Endothelial cell of umbilical vein (primary cell): ENCODE results near the gene XYLT1. TPM values are rescaled to one million over a fixed set of nuclear protein-coding genes. Genes with fewer than 3 reads are reported as not detected.

Experiments used
- BruUV-seq: library from RNA; stranded (reverse); fragments of 400-500 nt; replicated peaks from 2 replicates; lab custom pipeline; 2021; lab: Mats Ljungman, UMichigan
- CTCF ChIA-PET: fragments of 300-600, 350-600 bp; sonication (Branson Sonifier 250); formaldehyde crosslinking; loops from one replicate; lab custom pipeline; 2021; ENCODE audit warnings: antibody characterized with exemption, inconsistent platforms; lab: Charles Lee
- POLR2A ChIA-PET: fragments of 300-600, 350-600 bp; sonication (Branson Sonifier 250); formaldehyde crosslinking; loops from one replicate; lab custom pipeline; 2021; ENCODE audit warnings: antibody characterized with exemption, inconsistent platforms; lab: Charles Lee
- DNase-seq: peaks from one replicate; pipeline ENCODE4 v3.0.0-alpha.2; 2011; ENCODE audit warnings: low read depth, low spot score
- FAIRE-seq: peaks from 2 replicates; lab custom pipeline; 2011; peaks lifted over from hg19 to GRCh38; lab: Jason Lieb, UNC
- H2AFZ ChIP-seq: 2 replicates; pipeline ENCODE4 v1.6.0; 2012; ENCODE audit warnings: low read depth, low read length, control low read depth, inconsistent platforms
- H3K27ac ChIP-seq: 2 replicates; pipeline ENCODE4 v1.5.1; 2011; ENCODE audit warnings: low read depth, mild to moderate bottlenecking, control low read depth, low read length, moderate library complexity; ENCODE audit not compliant: insufficient read depth
- H3K27me3 ChIP-seq, 2 experiments: 2 replicates each; pipeline versions ENCODE4 v1.6.0 to v1.6.1; 2011; ENCODE audit warnings: low read length in 2 of 2, mixed read lengths in 1 of 2; ENCODE audit not compliant: control insufficient read depth in 2 of 2, insufficient read depth in 2 of 2
- H3K36me3 ChIP-seq, 2 experiments: 2 replicates in 1 of 2; 3 replicates in 1 of 2; pipeline ENCODE4 v1.5.1; 2011; ENCODE audit warnings: low read length in 2 of 2, mild to moderate bottlenecking in 1 of 2, moderate library complexity in 1 of 2; ENCODE audit not compliant: control insufficient read depth in 2 of 2, insufficient read depth in 2 of 2; ENCODE audit errors: extremely low read depth in 1 of 2
- H3K4me1 ChIP-seq: 3 replicates; pipeline ENCODE4 v1.5.1; 2011; ENCODE audit warnings: mild to moderate bottlenecking, low read length; ENCODE audit not compliant: control insufficient read depth, insufficient read depth; ENCODE audit errors: extremely low read depth
- H3K4me2 ChIP-seq: 2 replicates; pipeline ENCODE4 v1.6.1; 2011; ENCODE audit warnings: low read length, control low read depth, mixed read lengths; ENCODE audit not compliant: insufficient read depth
- H3K4me3 ChIP-seq, 3 experiments: fragments of 200-600 bp in 1 of 3; sonication (generic), shearing (Covaris generic) in 1 of 3; replicated peaks in 1 of 3; 2 replicates each; pipeline ENCODE4 v1.5.1; 2011 to 2016; ENCODE audit warnings: control low read depth in 3 of 3, low read length in 3 of 3, mild to moderate bottlenecking in 2 of 3, inconsistent platforms in 1 of 3, low read depth in 1 of 3, moderate library complexity in 1 of 3; ENCODE audit not compliant: insufficient read depth in 1 of 3
- H3K79me2 ChIP-seq: 2 replicates; pipeline ENCODE4 v1.6.0; 2012; ENCODE audit warnings: low read length, inconsistent platforms; ENCODE audit not compliant: control insufficient read depth, insufficient read depth
- H3K9ac ChIP-seq: replicated peaks from 2 replicates; pipeline ENCODE3; 2011; ENCODE audit warnings: low read length, control low read depth; ENCODE audit not compliant: insufficient read depth; ENCODE audit errors: extremely low read depth
- H3K9me1 ChIP-seq: replicated peaks from 3 replicates; pipeline ENCODE4 v1.6.0; 2011; ENCODE audit warnings: mild to moderate bottlenecking, low read length; ENCODE audit not compliant: control insufficient read depth, insufficient read depth; ENCODE audit errors: extremely low read depth
- H3K9me3 ChIP-seq: replicated peaks from 2 replicates; pipeline ENCODE4 v1.5.1; 2012; ENCODE audit warnings: low read length, inconsistent platforms; ENCODE audit not compliant: control insufficient read depth, insufficient read depth
- H4K20me1 ChIP-seq: replicated peaks from 2 replicates; pipeline ENCODE3; 2011; ENCODE audit warnings: mild to moderate bottlenecking, low read length; ENCODE audit not compliant: control insufficient read depth, insufficient read depth; ENCODE audit errors: extremely low read depth
- CTCF ChIP-seq, 2 donors: IDR thresholded peaks; 1 replicate in 1 of 2; 2 replicates in 1 of 2; pipeline ENCODE4 v1.5.1; 2011; ENCODE audit warnings: low read length in 2 of 2, mild to moderate bottlenecking in 2 of 2, moderate library complexity in 2 of 2, control low read depth in 1 of 2, inconsistent platforms in 1 of 2, low read depth in 1 of 2; ENCODE audit not compliant: insufficient read depth in 1 of 2; ENCODE audit errors: extremely low read depth in 1 of 2
- GATA2 ChIP-seq: IDR thresholded peaks from 2 replicates; pipeline ENCODE4 v1.7.0; 2011; ENCODE audit warnings: low read depth, mild to moderate bottlenecking, moderate library complexity, mixed read lengths, low read length; ENCODE audit not compliant: insufficient read length, insufficient read depth
- JUN ChIP-seq: IDR thresholded peaks from 2 replicates; pipeline ENCODE4 v1.6.1; 2011; ENCODE audit warnings: borderline replicate concordance, low read depth; ENCODE audit not compliant: insufficient read length, insufficient read depth
- MAX ChIP-seq: IDR thresholded peaks from 2 replicates; pipeline ENCODE4 v1.6.1; 2011; ENCODE audit not compliant: insufficient read depth, insufficient read length
- POLR2A ChIP-seq: IDR thresholded peaks from 2 replicates; pipeline ENCODE4 v1.6.1; 2012; ENCODE audit warnings: low read depth, mild to moderate bottlenecking, control low read depth, low read length
- POLR2AphosphoS5 ChIP-seq: IDR thresholded peaks from 2 replicates; pipeline ENCODE4 v1.6.1; 2012; ENCODE audit warnings: low read depth, mild to moderate bottlenecking, control low read depth, low read length, moderate library complexity; ENCODE audit not compliant: insufficient read depth
- dilution Hi-C: fragments of 300-500 bp; cut with MboI; formaldehyde crosslinking; loops from one replicate; pipeline ENCODE4 v1.15.0; 2019; ENCODE audit warnings: low sequenced_read_pairs; ENCODE audit not compliant: extremely low pct_ligation_motif_present
- intact Hi-C: fragments of 100-400 bp; cut with micrococcal nuclease; formaldehyde crosslinking; loops from one replicate; pipeline ENCODE4 v1.10.0; 2022
- polyA plus RNA-seq, 4 experiments: library from polyadenylated mRNA; depleted of rRNA in 3 of 4; stranded (reverse) in 3 of 4; unstranded in 1 of 4; fragments of >200 nt; gene quantifications; 2 replicates each; pipeline versions ENCODE4 v1.2.1 to v1.2.3, GENCODE V29; 2011 to 2012; ENCODE audit warnings: missing spikeins in 1 of 4
- total RNA-seq: library from RNA; stranded (reverse); gene quantifications from 2 replicates; pipeline ENCODE4 v1.2.3, GENCODE V29; 2021

XYLT1 gene
- total and polyA plus RNA-seq, 2 donors (not counting 3 experiments of a cell fraction or from before 2014, with no cell fraction given), result 0.63 to 2.9 TPM

GRCh38 chr16:17368951-17369350 is 101.8 kb downstream of the XYLT1 start:
- Histone ChIP-seq H3K9me3 (no peaks in the 10 kb centered on the region), H3K4me1 (peaks cover 29% of the 10 kb centered on the region), H3K27me3 (no peaks in the 10 kb centered on the region), H3K4me3 (no peak overlapping the region), H3K4me2 (peak overlapping the region; percentile 32), H3K79me2 (no peaks in the 10 kb centered on the region), H4K20me1 (no peaks in the 10 kb centered on the region), H3K36me3 (no peaks in the 10 kb centered on the region), H3K27ac (no peak overlapping the region), H3K9me1 (no peaks in the 10 kb centered on the region), H2AFZ (no peak overlapping the region), H3K9ac (no peak overlapping the region)
- POLR2A ChIA-PET, result no interaction called here
- dilution Hi-C loops (no loop called here), intact Hi-C loops (loop anchor here (1.0 kb wide), 1 partner anchor 28 kb away; no protein-coding TSS in a partner anchor)
- CTCF ChIA-PET, result no interaction called here
- BruUV-seq, result no TSS peak
- DNase-seq, result no peak
- no peak for TF ChIP-seq POLR2A
- no peak for FAIRE-seq

- DNase-seq (no peak), FAIRE-seq (no peak)
- Histone ChIP-seq H4K20me1 (no peaks in the 10 kb centered on the region), H3K9me3 (no peaks in the 10 kb centered on the region), H3K27me3 (no peaks in the 10 kb centered on the region), H3K4me2 (no peak overlapping the region), H3K36me3 (no peaks in the 10 kb centered on the region), H3K27ac (no peak overlapping the region), H3K4me3 (no peak overlapping the region), H3K9ac (no peak overlapping the region), H3K4me1 (peaks cover 29% of the 10 kb centered on the region), H3K9me1 (no peaks in the 10 kb centered on the region), H2AFZ (no peak overlapping the region), H3K79me2 (no peaks in the 10 kb centered on the region)
- dilution Hi-C loops, result no loop called here
- BruUV-seq, result no TSS peak
- intact Hi-C loops, result no loop called here
- CTCF ChIA-PET, result no interaction called here
- no peak for TF ChIP-seq MAX
- no peak for TF ChIP-seq GATA2
- no peak for TF ChIP-seq JUN
- TF ChIP-seq CTCF (IDR thresholded peaks at IDR 0.05; ENCODE audit: extremely low read depth in 1 of 2, insufficient read depth in 1 of 2, low read depth in 1 of 2, low read length in 2 of 2), result no peak
- no peak for TF ChIP-seq POLR2AphosphoS5
- POLR2A ChIA-PET, result no interaction called here
Observed at GRCh38 chr16:17368446-17368845, 102.3 kb downstream of the XYLT1 start.
